Measurements from ENCODE around the gene GPATCH2L.

DNA sequence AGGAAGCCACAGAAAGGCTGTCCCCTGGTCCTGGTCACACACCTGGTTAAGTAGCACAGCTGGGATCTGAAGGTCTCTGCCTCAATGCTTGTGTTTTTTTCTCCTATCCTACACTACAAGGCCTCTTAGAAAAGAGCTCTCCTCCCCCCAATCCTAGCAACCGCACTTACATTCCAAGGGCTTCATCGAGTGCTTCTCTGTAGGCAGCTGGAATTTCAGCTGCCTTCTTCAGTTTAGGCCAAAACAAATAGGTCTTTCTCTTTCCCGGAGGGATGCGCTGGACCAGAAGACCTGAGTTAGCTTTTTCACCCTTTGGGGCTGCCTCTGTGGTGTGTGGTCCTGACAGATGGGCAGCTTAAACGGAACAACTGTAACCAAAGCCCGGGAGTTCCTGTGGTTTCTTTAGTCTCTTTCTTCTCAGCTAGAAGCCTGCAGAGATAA, 109.7 kb downstream of the GPATCH2L start:
- TF ChIP-seq, protein P1, sequence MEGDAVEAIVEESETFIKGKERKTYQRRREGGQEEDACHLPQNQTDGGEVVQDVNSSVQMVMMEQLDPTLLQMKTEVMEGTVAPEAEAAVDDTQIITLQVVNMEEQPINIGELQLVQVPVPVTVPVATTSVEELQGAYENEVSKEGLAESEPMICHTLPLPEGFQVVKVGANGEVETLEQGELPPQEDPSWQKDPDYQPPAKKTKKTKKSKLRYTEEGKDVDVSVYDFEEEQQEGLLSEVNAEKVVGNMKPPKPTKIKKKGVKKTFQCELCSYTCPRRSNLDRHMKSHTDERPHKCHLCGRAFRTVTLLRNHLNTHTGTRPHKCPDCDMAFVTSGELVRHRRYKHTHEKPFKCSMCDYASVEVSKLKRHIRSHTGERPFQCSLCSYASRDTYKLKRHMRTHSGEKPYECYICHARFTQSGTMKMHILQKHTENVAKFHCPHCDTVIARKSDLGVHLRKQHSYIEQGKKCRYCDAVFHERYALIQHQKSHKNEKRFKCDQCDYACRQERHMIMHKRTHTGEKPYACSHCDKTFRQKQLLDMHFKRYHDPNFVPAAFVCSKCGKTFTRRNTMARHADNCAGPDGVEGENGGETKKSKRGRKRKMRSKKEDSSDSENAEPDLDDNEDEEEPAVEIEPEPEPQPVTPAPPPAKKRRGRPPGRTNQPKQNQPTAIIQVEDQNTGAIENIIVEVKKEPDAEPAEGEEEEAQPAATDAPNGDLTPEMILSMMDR (optimal IDR thresholded peaks at IDR 0.05 in 1 of 3, IDR thresholded peaks at IDR 0.05 in 1 of 3, conservative IDR thresholded peaks at IDR 0.05 in 1 of 3; ENCODE audit: extremely low read depth in 1 of 3, insufficient read depth in 2 of 3, low read length in 3 of 3): no peak
- TF ChIP-seq EZH2 (IDR thresholded peaks at IDR 0.05; ENCODE audit: low read length): no peak
